ENCODE measurements around the gene EVC. TPM values are rescaled to one million over a fixed set of nuclear protein-coding genes. Genes with fewer than 3 reads are reported as not detected.

Gene EVC
- total RNA-seq, 2 experiments from 2014 or later = 2.2 to 4.0 TPM

DNA sequence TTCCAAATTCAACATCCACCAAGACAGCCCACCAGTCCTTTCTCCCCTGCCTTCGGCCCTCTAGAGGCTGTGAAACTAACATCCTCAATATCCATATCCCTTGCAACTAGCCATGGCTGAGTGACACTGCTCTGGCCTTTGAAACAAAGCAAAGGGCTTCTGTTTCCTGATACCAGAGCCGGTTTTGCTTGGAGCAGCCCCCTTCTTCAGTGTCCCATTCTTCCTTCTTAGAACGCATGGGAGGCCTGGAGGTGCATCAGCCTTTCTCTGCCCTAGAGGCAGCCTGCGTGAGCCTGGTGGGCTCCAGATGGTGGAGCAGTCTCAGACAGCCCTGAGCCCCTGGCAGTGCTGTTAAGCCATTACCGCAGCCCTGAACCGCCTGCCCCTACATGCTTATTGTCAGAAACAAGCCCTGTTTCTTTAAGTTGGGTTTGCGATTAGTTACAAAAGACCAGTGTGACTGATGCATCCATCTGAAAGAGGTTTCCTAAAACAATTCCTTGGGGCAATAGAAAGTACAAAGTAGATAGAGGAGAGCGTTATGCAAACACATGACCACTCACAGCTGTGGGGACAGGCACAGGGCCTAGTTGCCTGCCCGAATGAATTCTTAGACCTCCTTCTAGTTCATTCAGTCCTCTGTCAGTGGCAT lies 74.1 kb downstream of the EVC start:
- no peaks in the 10 kb centered on the region for H3K4me1 Mint-ChIP-seq
- DNase-seq (no peak), ATAC-seq (no peak)
- CTCF ChIA-PET = no interaction called here
- H3K4me3 Mint-ChIP-seq = no peak overlapping the region
- no peaks in the 10 kb centered on the region for H3K9me3 Mint-ChIP-seq (ENCODE audit: low read depth)
- H3K27ac Mint-ChIP-seq = no peak overlapping the region
- no peaks in the 10 kb centered on the region for H3K36me3 Mint-ChIP-seq
- H3K27me3 Mint-ChIP-seq = no peaks in the 10 kb centered on the region

DNA sequence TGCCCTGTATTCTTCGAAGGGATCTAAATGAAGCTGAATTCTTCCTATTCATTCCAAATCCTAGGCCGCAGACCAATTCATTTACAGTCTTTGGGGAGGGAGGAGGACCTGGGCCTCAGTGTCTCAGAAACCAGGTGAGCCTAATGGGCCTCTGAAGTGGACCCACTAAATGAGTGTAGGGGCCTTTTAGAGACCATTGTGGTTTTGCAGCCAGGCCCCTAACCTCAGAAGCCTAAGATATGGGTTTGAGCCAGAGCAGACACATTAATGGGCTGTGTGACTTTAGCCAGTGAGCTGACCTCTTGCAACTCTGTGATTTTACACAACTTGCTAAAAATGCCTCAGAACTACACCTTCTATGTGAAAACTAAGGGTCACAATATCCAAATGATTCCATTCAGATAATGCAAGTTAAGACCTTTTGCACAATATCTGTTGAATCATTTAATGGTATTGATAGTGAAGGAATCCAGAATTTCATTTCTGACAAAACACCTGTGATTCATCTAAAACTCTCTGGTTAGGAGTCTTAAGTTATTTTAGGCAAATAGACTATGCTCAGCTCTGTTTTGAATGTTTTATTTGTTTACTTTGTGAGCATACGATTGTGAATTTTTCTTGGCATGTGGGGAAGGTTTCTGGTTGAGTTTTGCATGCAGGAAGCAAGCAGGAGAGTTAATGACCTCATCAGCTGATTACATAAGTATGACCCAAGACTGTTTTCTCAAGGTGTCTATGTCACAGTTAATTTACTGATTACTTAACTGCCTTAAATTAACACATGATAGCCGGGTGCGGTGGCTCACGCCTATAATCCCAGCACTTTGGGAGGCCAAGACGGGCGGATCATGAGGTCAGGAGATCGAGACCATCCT lies 75.0 kb downstream of the EVC start:
- Mint-ChIP-seq H3K4me1 (no peaks in the 10 kb centered on the region), H3K27me3 (no peaks in the 10 kb centered on the region), H3K27ac (no peak overlapping the region), H3K4me3 (no peak overlapping the region), H3K36me3 (no peaks in the 10 kb centered on the region), H3K9me3 (ENCODE audit: low read depth) (no peaks in the 10 kb centered on the region)
- DNase-seq (peak; percentile 16), ATAC-seq (no peak)
- CTCF ChIA-PET = no interaction called here

DNA sequence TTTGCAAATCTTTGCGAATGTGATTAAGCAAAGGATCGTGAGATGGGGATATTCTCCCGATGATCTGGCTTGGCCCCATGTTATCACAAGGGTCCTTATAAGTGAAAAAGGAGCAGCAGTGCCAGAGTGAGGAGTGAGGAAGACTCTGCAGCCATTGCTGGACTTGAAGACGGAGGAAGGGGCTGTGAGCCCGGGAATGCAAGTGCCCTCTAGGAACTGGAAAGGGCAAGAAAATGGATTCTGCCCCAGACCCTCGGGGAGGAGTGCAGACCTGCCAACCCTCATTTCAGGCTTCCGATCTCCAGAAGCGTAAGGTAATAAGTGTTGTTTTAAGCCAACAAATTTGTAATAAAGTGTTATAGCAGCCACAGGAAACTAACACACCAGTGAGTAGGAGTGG lies 76.3 kb downstream of the EVC start:
- ATAC-seq = no peak
- Mint-ChIP-seq H3K4me3 (no peak overlapping the region), H3K27me3 (no peaks in the 10 kb centered on the region), H3K36me3 (no peaks in the 10 kb centered on the region), H3K9me3 (ENCODE audit: low read depth) (no peaks in the 10 kb centered on the region), H3K4me1 (no peaks in the 10 kb centered on the region), H3K27ac (no peak overlapping the region)
- no peak for DNase-seq
- CTCF ChIA-PET = no interaction called here

DNA sequence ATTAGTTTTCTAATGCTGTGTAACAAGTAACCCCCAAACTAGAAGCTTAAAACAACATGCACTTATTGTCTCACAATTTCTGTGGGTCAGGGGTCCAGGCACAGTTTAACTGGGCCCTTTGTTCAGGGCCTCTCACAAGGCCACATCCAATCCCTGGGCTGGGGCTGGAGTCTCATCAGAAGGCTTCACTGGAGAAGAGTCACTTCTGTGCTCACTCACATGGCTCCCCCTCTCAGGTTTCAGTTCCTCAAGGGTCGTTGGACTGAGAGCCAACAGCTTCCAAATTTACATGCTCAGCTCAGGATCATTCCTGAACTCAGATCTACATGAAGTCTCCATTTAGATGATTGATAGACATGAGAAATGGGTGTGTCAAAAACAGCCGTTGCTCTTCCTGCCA lies 77.1 kb downstream of the EVC start:
- H3K27ac Mint-ChIP-seq = no peak overlapping the region
- CTCF ChIA-PET = no interaction called here
- no peaks in the 10 kb centered on the region for H3K36me3 Mint-ChIP-seq
- no peaks in the 10 kb centered on the region for H3K27me3 Mint-ChIP-seq
- no peak overlapping the region for H3K4me3 Mint-ChIP-seq
- no peaks in the 10 kb centered on the region for H3K4me1 Mint-ChIP-seq
- ATAC-seq (no peak), DNase-seq (no peak)
- no peaks in the 10 kb centered on the region for H3K9me3 Mint-ChIP-seq (ENCODE audit: low read depth)

DNA sequence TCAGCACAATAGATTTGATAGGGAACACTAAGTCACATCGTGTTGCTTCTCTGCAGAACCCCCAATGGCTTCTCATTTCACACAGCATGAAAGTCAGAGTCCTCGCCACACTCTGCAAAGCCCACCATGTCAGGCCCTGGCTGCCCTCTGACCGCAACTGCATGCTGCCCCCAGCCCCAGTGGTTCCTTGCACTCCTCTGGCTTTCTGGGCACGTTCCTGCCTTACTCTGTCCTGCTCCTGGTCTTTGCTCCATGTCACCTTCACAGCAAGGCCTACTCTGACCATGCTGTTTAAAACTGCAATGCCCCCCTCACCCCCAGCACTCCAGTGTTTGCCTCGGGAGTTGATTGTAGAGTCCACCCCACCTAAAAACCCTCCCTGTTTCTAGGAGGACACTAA lies 78.1 kb downstream of the EVC start:
- Mint-ChIP-seq H3K9me3 (ENCODE audit: low read depth) (no peaks in the 10 kb centered on the region), H3K27me3 (no peaks in the 10 kb centered on the region), H3K36me3 (no peaks in the 10 kb centered on the region), H3K4me1 (no peaks in the 10 kb centered on the region), H3K27ac (no peak overlapping the region), H3K4me3 (no peak overlapping the region)
- ATAC-seq (no peak), DNase-seq (no peak)
- CTCF ChIA-PET = no interaction called here

DNA sequence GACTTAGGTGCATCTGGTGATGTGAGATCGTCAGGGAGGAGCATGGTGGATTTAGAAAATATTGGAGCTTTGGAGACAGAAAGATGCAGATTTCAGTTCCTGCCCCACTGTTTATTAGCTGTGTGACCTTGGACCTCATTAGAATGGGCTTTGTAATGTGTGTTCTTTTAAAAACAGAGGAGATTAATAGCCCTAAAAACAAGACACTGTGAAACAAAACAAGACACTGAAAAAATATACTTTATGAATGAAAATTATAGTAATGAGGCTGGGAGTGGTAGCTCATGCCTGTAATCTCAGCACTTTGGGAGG lies 79.5 kb downstream of the EVC start:
- Mint-ChIP-seq H3K27me3 (no peaks in the 10 kb centered on the region), H3K4me1 (no peaks in the 10 kb centered on the region), H3K27ac (no peak overlapping the region), H3K9me3 (ENCODE audit: low read depth) (no peaks in the 10 kb centered on the region), H3K36me3 (no peaks in the 10 kb centered on the region), H3K4me3 (no peak overlapping the region)
- DNase-seq (no peak), ATAC-seq (no peak)
- CTCF ChIA-PET = no interaction called here

DNA sequence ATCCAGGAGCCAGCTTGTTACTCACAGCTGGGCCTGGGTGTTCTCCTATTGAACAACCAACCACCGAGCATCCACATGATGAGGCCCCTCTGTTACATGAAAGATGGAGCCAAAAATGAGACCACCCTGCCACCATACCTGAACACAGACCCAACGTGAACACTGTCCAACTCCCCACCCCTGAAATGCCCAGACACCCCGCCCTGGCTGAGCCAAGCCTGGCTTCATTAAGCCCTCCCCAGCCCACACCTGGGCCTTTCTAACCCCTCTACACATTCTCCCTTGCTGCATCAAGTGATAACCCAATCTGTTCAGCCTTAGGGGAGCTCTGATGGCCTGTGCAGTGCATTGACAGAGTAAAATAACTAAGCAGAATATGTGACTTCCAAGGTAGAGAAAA lies 80.7 kb downstream of the EVC start:
- Mint-ChIP-seq H3K4me3 (no peak overlapping the region), H3K9me3 (ENCODE audit: low read depth) (no peaks in the 10 kb centered on the region), H3K36me3 (no peaks in the 10 kb centered on the region), H3K27ac (no peak overlapping the region), H3K27me3 (no peaks in the 10 kb centered on the region), H3K4me1 (no peaks in the 10 kb centered on the region)
- ATAC-seq (no peak), DNase-seq (no peak)
- CTCF ChIA-PET = no interaction called here

DNA sequence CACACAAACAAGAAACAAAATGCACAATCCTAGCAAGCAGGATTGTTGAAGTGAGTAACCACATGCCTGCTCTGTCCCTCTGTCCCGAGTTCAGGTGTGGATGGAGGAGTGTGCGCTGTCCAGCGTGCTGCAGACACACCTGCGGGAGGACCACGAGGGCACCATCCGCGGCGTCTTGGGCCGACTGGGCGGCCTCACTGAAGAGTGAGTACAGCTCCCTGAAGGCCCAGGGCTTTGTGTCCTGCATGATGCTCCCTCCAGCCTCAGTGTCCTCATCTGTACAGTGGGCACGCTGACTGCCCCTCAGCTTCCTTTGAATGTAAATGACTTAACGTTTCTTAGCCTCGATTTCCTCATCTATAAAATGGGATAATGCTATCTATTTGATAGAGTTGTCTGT lies 82.5 kb downstream of the EVC start:
- H3K27ac Mint-ChIP-seq = no peak overlapping the region
- CTCF ChIA-PET = no interaction called here
- H3K36me3 Mint-ChIP-seq = no peaks in the 10 kb centered on the region
- no peaks in the 10 kb centered on the region for H3K9me3 Mint-ChIP-seq (ENCODE audit: low read depth)
- no peaks in the 10 kb centered on the region for H3K27me3 Mint-ChIP-seq
- H3K4me3 Mint-ChIP-seq = no peak overlapping the region
- DNase-seq (no peak), ATAC-seq (no peak)
- H3K4me1 Mint-ChIP-seq = no peaks in the 10 kb centered on the region

DNA sequence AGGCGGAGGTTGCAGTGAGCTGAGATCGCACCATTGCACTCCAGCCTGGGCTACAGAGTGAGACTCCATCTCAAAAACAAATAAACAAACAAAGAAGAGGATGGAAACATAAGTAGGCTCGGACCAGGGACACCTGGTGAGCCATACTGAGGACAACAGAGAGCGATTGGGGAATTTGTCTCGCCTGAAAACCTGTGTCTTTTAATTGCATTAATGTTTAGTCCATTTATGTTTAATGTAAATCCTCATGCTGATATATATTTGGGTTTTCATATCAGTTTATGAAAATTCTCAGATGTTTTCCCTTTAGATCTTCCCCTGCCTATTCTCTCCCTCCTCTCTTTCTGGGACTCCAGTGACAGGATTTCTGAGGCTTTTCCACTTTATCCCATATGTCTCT lies 84.6 kb downstream of the EVC start:
- Mint-ChIP-seq H3K4me1 (no peaks in the 10 kb centered on the region), H3K4me3 (no peak overlapping the region), H3K36me3 (no peaks in the 10 kb centered on the region), H3K27ac (no peak overlapping the region), H3K27me3 (no peaks in the 10 kb centered on the region), H3K9me3 (ENCODE audit: low read depth) (no peaks in the 10 kb centered on the region)
- CTCF ChIA-PET = interaction anchor here (1.5 kb wide), 1 partner anchor 17 kb away, joined by 4 read pairs; no protein-coding TSS in a partner anchor
- DNase-seq = no peak
- ATAC-seq = no peak

DNA sequence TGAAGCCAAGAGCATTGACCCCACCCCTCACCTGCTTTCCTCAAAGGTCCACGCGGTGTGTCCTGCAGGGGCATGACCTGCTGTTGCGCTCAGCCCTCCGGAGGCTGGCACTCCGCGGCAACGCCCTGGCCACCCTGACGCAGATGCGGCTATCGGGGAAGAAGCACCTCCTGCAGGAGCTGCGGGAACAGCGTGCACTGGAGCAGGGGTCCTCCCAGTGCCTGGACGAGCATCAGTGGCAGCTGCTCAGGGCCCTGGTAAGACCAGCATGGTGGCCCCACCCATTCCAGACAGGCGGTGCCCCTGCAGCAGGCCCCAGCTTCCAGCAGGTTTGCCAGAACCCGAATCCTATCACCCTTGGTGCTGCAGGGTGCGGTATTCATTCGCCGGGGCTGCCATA lies 86.0 kb downstream of the EVC start:
- H3K9me3 Mint-ChIP-seq (ENCODE audit: low read depth) = no peaks in the 10 kb centered on the region
- H3K4me3 Mint-ChIP-seq = no peak overlapping the region
- CTCF ChIA-PET = no interaction called here
- H3K27me3 Mint-ChIP-seq = no peaks in the 10 kb centered on the region
- no peak overlapping the region for H3K27ac Mint-ChIP-seq
- ATAC-seq = no peak
- H3K4me1 Mint-ChIP-seq = no peaks in the 10 kb centered on the region
- H3K36me3 Mint-ChIP-seq = no peaks in the 10 kb centered on the region
- DNase-seq = no peak

DNA sequence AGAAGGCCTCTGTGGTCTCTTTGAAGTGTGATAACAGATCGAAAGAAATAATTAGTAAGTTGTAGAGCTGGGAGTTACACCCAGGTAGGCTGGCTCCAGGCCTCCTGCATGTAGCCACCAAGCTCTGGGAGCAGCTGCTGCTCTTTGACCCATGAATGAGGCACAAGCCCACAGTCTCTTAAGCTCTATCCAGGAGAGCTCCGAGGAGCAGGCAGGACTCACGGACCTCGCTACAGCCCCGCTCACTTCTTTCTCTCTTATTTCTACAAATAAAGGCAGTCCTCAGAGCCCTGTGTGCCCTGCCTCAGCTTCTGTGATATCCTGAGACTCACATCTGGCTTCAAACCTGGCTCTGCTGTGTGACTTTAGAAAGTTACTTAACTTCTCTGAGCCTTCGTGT lies 86.9 kb downstream of the EVC start:
- no peak overlapping the region for H3K27ac Mint-ChIP-seq
- H3K4me3 Mint-ChIP-seq = no peak overlapping the region
- no peaks in the 10 kb centered on the region for H3K4me1 Mint-ChIP-seq
- CTCF ChIA-PET = no interaction called here
- H3K9me3 Mint-ChIP-seq (ENCODE audit: low read depth) = no peaks in the 10 kb centered on the region
- H3K36me3 Mint-ChIP-seq = no peaks in the 10 kb centered on the region
- H3K27me3 Mint-ChIP-seq = no peaks in the 10 kb centered on the region
- ATAC-seq (no peak), DNase-seq (no peak)

DNA sequence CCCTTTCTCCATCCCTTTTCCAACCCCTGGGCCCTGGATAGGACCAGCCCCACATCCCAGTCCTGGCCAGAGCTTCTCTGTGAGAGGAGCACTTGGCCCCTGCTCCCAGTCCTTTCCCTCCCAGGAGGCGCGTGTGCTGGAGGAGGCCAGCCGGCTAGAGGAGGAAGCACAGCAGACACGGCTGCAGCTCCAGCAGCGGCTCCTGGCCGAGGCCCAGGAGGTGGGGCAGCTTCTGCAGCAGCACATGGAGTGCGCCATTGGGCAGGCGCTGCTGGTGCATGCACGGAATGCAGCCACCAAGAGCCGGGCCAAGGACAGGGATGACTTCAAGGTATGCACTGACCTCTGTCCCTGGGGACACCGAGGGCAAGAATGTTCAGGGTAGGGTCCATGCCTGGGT lies 87.5 kb downstream of the EVC start:
- CTCF ChIA-PET = no interaction called here
- Mint-ChIP-seq H3K9me3 (ENCODE audit: low read depth) (no peaks in the 10 kb centered on the region), H3K4me3 (no peak overlapping the region), H3K27me3 (no peaks in the 10 kb centered on the region), H3K4me1 (no peaks in the 10 kb centered on the region), H3K36me3 (no peaks in the 10 kb centered on the region), H3K27ac (no peak overlapping the region)
- ATAC-seq = no peak
- no peak for DNase-seq

DNA sequence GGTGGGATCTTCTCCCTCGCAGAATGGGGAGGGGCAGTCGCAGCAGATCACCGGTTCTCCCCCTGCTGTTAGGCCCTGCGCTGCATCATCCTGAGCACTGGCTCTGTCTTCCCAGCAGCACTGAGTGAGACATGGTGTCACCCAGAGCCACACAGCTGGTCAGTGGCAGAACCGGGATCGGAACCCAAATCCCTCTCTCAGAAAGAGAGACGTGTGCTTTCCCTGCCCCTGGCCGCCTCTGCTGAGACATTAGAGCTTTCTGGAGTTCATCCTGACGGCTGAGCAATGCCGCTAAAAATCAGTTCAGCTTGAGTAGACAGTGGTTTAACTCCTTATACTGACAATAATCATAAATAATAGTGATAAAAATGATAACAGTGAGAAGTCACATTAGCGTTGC lies 87.9 kb downstream of the EVC start:
- H3K4me3 Mint-ChIP-seq = no peak overlapping the region
- no peak for ATAC-seq

DNA sequence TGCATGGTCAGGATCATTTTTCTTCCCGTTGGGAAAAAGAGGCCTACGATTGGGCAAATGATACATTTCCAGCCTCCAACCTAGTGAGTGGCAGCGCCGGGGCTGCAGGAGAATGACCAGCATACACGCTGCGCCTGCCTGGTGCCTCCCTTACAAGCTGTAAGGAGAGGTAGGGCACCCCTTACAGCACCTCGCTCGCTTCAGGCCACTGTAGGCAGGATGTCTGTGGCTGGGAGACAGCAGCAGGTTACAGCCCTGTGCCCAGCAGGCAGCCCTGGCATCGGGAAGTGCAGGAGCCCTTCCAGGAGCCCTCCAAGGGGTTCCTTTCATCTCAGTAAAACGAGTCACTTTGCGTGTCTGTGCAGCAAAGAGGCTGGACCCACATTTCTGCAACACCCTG lies 88.4 kb downstream of the EVC start:
- H3K4me1 Mint-ChIP-seq = no peaks in the 10 kb centered on the region
- CTCF ChIA-PET = no interaction called here
- H3K36me3 Mint-ChIP-seq = no peaks in the 10 kb centered on the region
- no peaks in the 10 kb centered on the region for H3K27me3 Mint-ChIP-seq
- H3K4me3 Mint-ChIP-seq = no peak overlapping the region
- DNase-seq (no peak), ATAC-seq (no peak)
- no peaks in the 10 kb centered on the region for H3K9me3 Mint-ChIP-seq (ENCODE audit: low read depth)
- H3K27ac Mint-ChIP-seq = no peak overlapping the region

More for the DNA sequence above, 87.9 kb downstream of the EVC start:
- Mint-ChIP-seq H3K27ac (no peak overlapping the region), H3K36me3 (no peaks in the 10 kb centered on the region), H3K9me3 (ENCODE audit: low read depth) (no peaks in the 10 kb centered on the region), H3K4me1 (no peaks in the 10 kb centered on the region), H3K27me3 (no peaks in the 10 kb centered on the region)
- DNase-seq = no peak
- CTCF ChIA-PET = no interaction called here

Data from activated CD8-positive, alpha-beta memory T cell treated with anti-CD3 and anti-CD28 coated beads, Interleukin-2, amount 10 ng/mL, durations not matched to agents 7 days and 5 days (primary cell).